Neuronal stem cell (in vitro differentiated cells): Measurements from ENCODE around the gene IFNA14.

Experiments used
- DNase-seq: peaks from one replicate; pipeline ENCODE4 v3.0.0-alpha.2; 2013; ENCODE audit warnings: low spot score
- H2AFZ ChIP-seq: one replicate; pipeline ENCODE4 v1.6.1; 2013; ENCODE audit warnings: mild to moderate bottlenecking, low read length, inconsistent platforms
- H2AK5ac ChIP-seq: 2 replicates; pipeline ENCODE4 v1.6.1; 2013; ENCODE audit warnings: low read depth, mild to moderate bottlenecking, inconsistent platforms, low read length, moderate library complexity, mixed read lengths
- H2BK120ac ChIP-seq: 2 replicates; pipeline ENCODE4 v1.6.1; 2013; ENCODE audit warnings: low read depth, mild to moderate bottlenecking, inconsistent platforms, low read length, moderate library complexity, mixed read lengths
- H2BK12ac ChIP-seq: one replicate; pipeline ENCODE4 v1.6.1; 2013; ENCODE audit warnings: low read length, inconsistent platforms
- H2BK15ac ChIP-seq: 2 replicates; pipeline ENCODE4 v1.6.1; 2013; ENCODE audit warnings: mild to moderate bottlenecking, low read length, inconsistent platforms, mixed read lengths
- H2BK5ac ChIP-seq: one replicate; pipeline ENCODE4 v1.6.1; 2013; ENCODE audit warnings: inconsistent platforms, mild to moderate bottlenecking, low read length, moderate library complexity
- H3K14ac ChIP-seq: one replicate; pipeline ENCODE4 v1.6.1; 2013; ENCODE audit warnings: low read length, inconsistent platforms
- H3K18ac ChIP-seq: 2 replicates; pipeline ENCODE4 v1.6.1; 2013; ENCODE audit warnings: low read length, inconsistent platforms
- H3K23ac ChIP-seq: 2 replicates; pipeline ENCODE4 v1.6.1; 2013; ENCODE audit warnings: low read depth, mild to moderate bottlenecking, mixed read lengths, low read length, inconsistent platforms; ENCODE audit not compliant: poor library complexity
- H3K27ac ChIP-seq: replicated peaks from 3 replicates; pipeline ENCODE4 v1.5.1; 2013; ENCODE audit warnings: low read length, inconsistent platforms
- H3K27me3 ChIP-seq, 3 experiments: 2 replicates each; pipeline ENCODE4 v1.6.1; 2013; ENCODE audit warnings: low read length in 3 of 3, mild to moderate bottlenecking in 2 of 3, inconsistent platforms in 1 of 3, low read depth in 1 of 3, mixed read lengths in 1 of 3, moderate library complexity in 1 of 3; ENCODE audit not compliant: control insufficient read depth in 3 of 3, insufficient read depth in 3 of 3
- H3K36me3 ChIP-seq, 2 donors: replicated peaks in 1 of 2; 2 replicates each; pipeline ENCODE4 v1.6.1; 2013; ENCODE audit warnings: low read length in 2 of 2; ENCODE audit not compliant: control insufficient read depth in 2 of 2, insufficient read depth in 2 of 2
- H3K4ac ChIP-seq: 2 replicates; pipeline ENCODE4 v1.6.1; 2013; ENCODE audit warnings: inconsistent platforms, mild to moderate bottlenecking, low read length, moderate library complexity
- H3K4me1 ChIP-seq, 2 donors: 1 replicate in 1 of 2; 2 replicates in 1 of 2; pipeline ENCODE4 v1.6.1; 2013; ENCODE audit warnings: low read length in 2 of 2, low read depth in 1 of 2; ENCODE audit not compliant: control insufficient read depth in 2 of 2, insufficient read depth in 1 of 2
- H3K4me2 ChIP-seq: one replicate; pipeline ENCODE4 v1.6.1; 2013; ENCODE audit warnings: mild to moderate bottlenecking, low read length, inconsistent platforms; ENCODE audit not compliant: insufficient read depth, poor library complexity, severe bottlenecking
- H3K4me3 ChIP-seq, 2 donors: 2 replicates each; pipeline ENCODE4 v1.5.1; 2013; ENCODE audit warnings: low read length in 2 of 2, mild to moderate bottlenecking in 2 of 2, inconsistent platforms in 1 of 2, moderate library complexity in 1 of 2
- H3K79me1 ChIP-seq: one replicate; pipeline ENCODE4 v1.6.1; 2013; ENCODE audit warnings: low read depth, mild to moderate bottlenecking, inconsistent platforms, low read length, moderate library complexity
- H3K9ac ChIP-seq: one replicate; pipeline ENCODE4 v1.6.1; 2013; ENCODE audit warnings: mild to moderate bottlenecking, low read depth, low read length, inconsistent platforms; ENCODE audit not compliant: poor library complexity
- H3K9me3 ChIP-seq, 2 donors: replicated peaks in 1 of 2; 2 replicates each; pipeline versions ENCODE3 to v1.6.1; 2013; ENCODE audit warnings: low read length in 2 of 2, mild to moderate bottlenecking in 2 of 2, inconsistent platforms in 1 of 2, low read depth in 1 of 2, mixed read lengths in 1 of 2, moderate library complexity in 1 of 2; ENCODE audit not compliant: control insufficient read depth in 2 of 2, insufficient read depth in 1 of 2
- H4K8ac ChIP-seq: one replicate; pipeline ENCODE4 v1.6.1; 2013; ENCODE audit warnings: low read depth, mild to moderate bottlenecking, inconsistent platforms, low read length, moderate library complexity
- H4K91ac ChIP-seq: one replicate; pipeline ENCODE4 v1.6.1; 2013; ENCODE audit warnings: low read length, low read depth, mild to moderate bottlenecking, inconsistent platforms; ENCODE audit not compliant: poor library complexity
- WGBS, 2 donors: extraction: QIAGEN DNeasy Blood & Tissue Kit; methylation state at CpG; one replicate each; pipeline ENCODE4 v1.1.7; 2013; ENCODE audit warnings: missing lambda C conversion rate in 2 of 2, mixed read lengths in 1 of 2; ENCODE audit not compliant: insufficient read length in 2 of 2, insufficient replicate concordance in 1 of 2; ENCODE audit errors: extremely low coverage in 2 of 2; 5-methylcytosine and 5-hydroxymethylcytosine counted together

The IFNA14 gene

GRCh38 chr9:21265421-21266189 is 25.8 kb upstream of the IFNA14 start:
- Histone ChIP-seq H3K27ac (no peak overlapping the region), H3K4me1 (no peaks in the 10 kb centered on the region), H2BK5ac (no peak overlapping the region), H3K79me1 (no peaks in the 10 kb centered on the region), H3K18ac (no peak overlapping the region), H3K4me3 (no peak overlapping the region), H4K91ac (no peak overlapping the region), H3K4ac (no peak overlapping the region), H2BK15ac (no peak overlapping the region), H3K27me3 (no peaks in the 10 kb centered on the region), H3K14ac (no peak overlapping the region), H3K9ac (no peak overlapping the region), H3K4me2 (no peak overlapping the region), H2BK120ac (no peak overlapping the region), H3K23ac (no peak overlapping the region), H4K8ac (no peak overlapping the region), H2BK12ac (no peak overlapping the region), H2AK5ac (no peak overlapping the region), H3K36me3 (no peaks in the 10 kb centered on the region), H2AFZ (no peak overlapping the region), H3K9me3 (no peaks in the 10 kb centered on the region)
- WGBS, 2 donors: no CpG with 5 or more reads among the region's 1 CpG
- DNase-seq: no peak

- Histone ChIP-seq H3K4ac (no peak overlapping the region), H3K27ac (no peak overlapping the region), H3K9me3 (no peaks in the 10 kb centered on the region), H2BK15ac (no peak overlapping the region), H3K4me1 (peaks cover 0 to 5% of the 10 kb centered on the region in 2 donors), H2BK120ac (no peak overlapping the region), H3K23ac (no peak overlapping the region), H2BK12ac (no peak overlapping the region), H2BK5ac (no peak overlapping the region), H2AFZ (no peak overlapping the region), H3K4me3 (no peak overlapping the region), H2AK5ac (no peak overlapping the region), H3K9ac (no peak overlapping the region), H3K36me3 (no peaks in the 10 kb centered on the region), H3K4me2 (no peak overlapping the region), H3K79me1 (no peaks in the 10 kb centered on the region), H3K18ac (no peak overlapping the region), H4K8ac (no peak overlapping the region), H3K14ac (no peak overlapping the region), H3K27me3 (peaks cover 0 to 5% (median 0%) of the 10 kb centered on the region in 3 experiments), H4K91ac (no peak overlapping the region)
- no CpG with 5 or more reads among the region's 5 CpGs for WGBS, 2 donors
- DNase-seq: no peak
Measured at GRCh38 chr9:21255538-21256212, 15.9 kb upstream of the IFNA14 start.

- DNase-seq: peak; percentile 29
- Histone ChIP-seq H3K18ac (no peak overlapping the region), H3K14ac (no peak overlapping the region), H2AK5ac (no peak overlapping the region), H3K9me3 (no peaks in the 10 kb centered on the region), H3K23ac (no peak overlapping the region), H3K4me2 (no peak overlapping the region), H2BK120ac (no peak overlapping the region), H4K8ac (no peak overlapping the region), H3K9ac (no peak overlapping the region), H3K4me1 (peaks cover 0 to 5% of the 10 kb centered on the region in 2 donors), H2BK12ac (no peak overlapping the region), H2AFZ (peak overlapping the region; percentile 64), H3K27me3 (peaks cover 0 to 5% (median 0%) of the 10 kb centered on the region in 3 experiments), H2BK5ac (no peak overlapping the region), H2BK15ac (no peak overlapping the region), H3K27ac (no peak overlapping the region), H3K36me3 (no peaks in the 10 kb centered on the region), H3K79me1 (no peaks in the 10 kb centered on the region), H4K91ac (no peak overlapping the region), H3K4me3 (no peak overlapping the region), H3K4ac (no peak overlapping the region)
- no CpG with 5 or more reads among the region's 3 CpGs for WGBS, 2 donors
Measured at GRCh38 chr9:21252721-21253547, 13.1 kb upstream of the IFNA14 start.

- no peak overlapping the region for H3K27ac ChIP-seq
- no CpG with 5 or more reads among the region's 4 CpGs for WGBS, 2 donors
- no peak overlapping the region for H2BK5ac ChIP-seq
- H3K14ac ChIP-seq: no peak overlapping the region
- H4K91ac ChIP-seq: no peak overlapping the region
- H2BK120ac ChIP-seq: no peak overlapping the region
- H3K36me3 ChIP-seq: no peaks in the 10 kb centered on the region
- H3K9me3 ChIP-seq: no peaks in the 10 kb centered on the region
- H2AFZ ChIP-seq: no peak overlapping the region
- H3K27me3 ChIP-seq: peaks cover 0 to 4% (median 0%) of the 10 kb centered on the region in 3 experiments
- no peaks in the 10 kb centered on the region for H3K79me1 ChIP-seq
- no peak overlapping the region for H2BK12ac ChIP-seq
- no peak overlapping the region for H3K4me3 ChIP-seq
- no peak overlapping the region for H3K4me2 ChIP-seq
- H2AK5ac ChIP-seq: no peak overlapping the region
- no peak overlapping the region for H2BK15ac ChIP-seq
- no peak overlapping the region for H3K9ac ChIP-seq
- no peak overlapping the region for H3K23ac ChIP-seq
- no peak for DNase-seq
- H4K8ac ChIP-seq: no peak overlapping the region
- peaks cover 0 to 5% of the 10 kb centered on the region in 2 donors for H3K4me1 ChIP-seq
- no peak overlapping the region for H3K4ac ChIP-seq
- H3K18ac ChIP-seq: no peak overlapping the region
Measured at GRCh38 chr9:21251638-21252037, 11.8 kb upstream of the IFNA14 start.
